ENCODE results near the gene GOLPH3. TPM values are rescaled to one million over a fixed set of nuclear protein-coding genes. Genes with fewer than 3 reads are reported as not detected.
"Not testable (repeated sequence)": the region's sequence is repeated elsewhere in the genome, so short reads cannot be mapped to it uniquely, and the experiment has no call there.

GOLPH3 gene
- total RNA-seq, 1 donor from 2014 or later = 80.5 TPM

- H3K4me1 ChIP-seq = no peaks in the 10 kb centered on the region
- H3K4me1 Mint-ChIP-seq = no peaks in the 10 kb centered on the region
- H3K4me3 ChIP-seq = no peak overlapping the region
- H3K27me3 Mint-ChIP-seq (ENCODE audit: insufficient read depth, low read depth) = no peaks in the 10 kb centered on the region
- no peak overlapping the region for H2AFZ ChIP-seq (replicated peaks)
- peaks cover 27% of the 10 kb centered on the region for H4K20me1 ChIP-seq (ENCODE audit: low read depth)
- no peak for DNase-seq (ENCODE audit: low spot score)
- H3K4me2 ChIP-seq = no peak overlapping the region
- H3K9me3 Mint-ChIP-seq = no peaks in the 10 kb centered on the region
- no peaks in the 10 kb centered on the region for H3F3A ChIP-seq (ENCODE audit: low read depth)
- H3K36me3 Mint-ChIP-seq = peaks cover 44% of the 10 kb centered on the region
- H3K27ac ChIP-seq = no peak overlapping the region
- peaks cover 26% of the 10 kb centered on the region for H3K36me3 ChIP-seq
- H3K9me3 ChIP-seq (ENCODE audit: low read depth) = no peaks in the 10 kb centered on the region
- peaks cover 54% of the 10 kb centered on the region for H3K79me2 ChIP-seq (ENCODE audit: low read depth)
- H3K4me3 Mint-ChIP-seq = no peak overlapping the region
- TF ChIP-seq EZH2 (IDR thresholded peaks at IDR 0.05) = no peak
- no peak for TF ChIP-seq EZH2phosphoT487 (IDR thresholded peaks at IDR 0.05)
- TF ChIP-seq CTCF (IDR thresholded peaks at IDR 0.05) = no peak
- H3K27ac Mint-ChIP-seq = no peak overlapping the region
- H3K9ac ChIP-seq = no peak overlapping the region
- no peaks in the 10 kb centered on the region for H3K27me3 ChIP-seq
Measured at GRCh38 chr5:32123889-32124676, 50.0 kb downstream of the GOLPH3 start.

DNA sequence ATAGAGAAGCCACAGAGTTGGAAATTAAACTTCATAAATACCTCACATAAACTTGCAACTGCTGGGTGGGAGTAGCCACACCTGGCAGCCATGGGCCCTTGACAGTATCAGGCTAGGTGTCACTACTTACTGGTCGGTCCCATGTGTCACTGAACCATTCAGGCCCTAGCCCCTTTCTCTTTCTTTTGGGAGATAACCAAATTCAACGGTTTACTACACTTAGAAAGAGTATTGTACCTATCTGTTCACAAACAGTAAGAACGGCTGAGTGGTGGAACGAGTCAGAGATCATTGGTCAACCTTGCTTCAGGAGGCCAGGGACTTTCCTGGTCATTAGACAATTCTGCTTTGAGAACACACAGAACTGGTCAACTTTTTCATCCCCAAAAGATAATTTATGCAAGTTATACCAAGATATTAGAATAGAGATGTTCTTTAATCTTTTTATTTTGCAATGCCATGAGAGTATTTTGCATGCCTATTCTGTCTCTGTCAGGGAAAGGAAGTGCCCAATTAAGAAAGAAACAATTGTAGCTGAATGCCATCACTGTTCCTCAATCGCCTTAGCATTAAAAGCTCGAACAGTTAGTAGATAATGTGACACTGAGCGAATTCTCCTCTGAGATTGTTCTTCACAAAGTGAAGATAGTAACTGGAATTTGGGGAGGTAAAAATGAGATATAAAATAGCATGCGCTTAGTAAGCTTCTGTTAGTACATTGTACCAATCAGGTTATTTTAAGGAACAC is 50.9 kb downstream of the GOLPH3 start:
- Mint-ChIP-seq H3K4me3 (no peak overlapping the region), H3K9me3 (no peaks in the 10 kb centered on the region), H3K4me1 (no peaks in the 10 kb centered on the region), H3K27me3 (ENCODE audit: insufficient read depth, low read depth) (no peaks in the 10 kb centered on the region), H3K27ac (no peak overlapping the region), H3K36me3 (peaks cover 41% of the 10 kb centered on the region)
- Histone ChIP-seq H2AFZ (replicated peaks) (no peak overlapping the region), H4K20me1 (ENCODE audit: low read depth) (peaks cover 21% of the 10 kb centered on the region), H3K4me3 (no peak overlapping the region), H3K4me1 (no peaks in the 10 kb centered on the region), H3K9ac (no peak overlapping the region), H3F3A (ENCODE audit: low read depth) (no peaks in the 10 kb centered on the region), H3K4me2 (no peak overlapping the region), H3K9me3 (ENCODE audit: low read depth) (no peaks in the 10 kb centered on the region), H3K36me3 (peaks cover 26% of the 10 kb centered on the region), H3K27ac (no peak overlapping the region), H3K27me3 (no peaks in the 10 kb centered on the region), H3K79me2 (ENCODE audit: low read depth) (peaks cover 47% of the 10 kb centered on the region)
- TF ChIP-seq EZH2 (IDR thresholded peaks at IDR 0.05) (no peak), CTCF (IDR thresholded peaks at IDR 0.05) (no peak), EZH2phosphoT487 (IDR thresholded peaks at IDR 0.05) (no peak)
- DNase-seq (ENCODE audit: low spot score) = no peak

GRCh38 chr5:32118922-32119321 is 55.2 kb downstream of the GOLPH3 start:
- not testable (repeated sequence) for H3K27me3 ChIP-seq; H3K9ac ChIP-seq; H3K4me3 Mint-ChIP-seq; H3K27me3 Mint-ChIP-seq (ENCODE audit: insufficient read depth, low read depth); H3K4me3 ChIP-seq; H3K27ac Mint-ChIP-seq; H3K4me2 ChIP-seq; H3K4me1 ChIP-seq; H2AFZ ChIP-seq (replicated peaks); H3F3A ChIP-seq (ENCODE audit: low read depth); H3K4me1 Mint-ChIP-seq; DNase-seq (ENCODE audit: low spot score); H3K9me3 Mint-ChIP-seq; H3K27ac ChIP-seq; H4K20me1 ChIP-seq (ENCODE audit: low read depth); H3K9me3 ChIP-seq (ENCODE audit: low read depth)
- peaks cover 47% of the 10 kb centered on the region for H3K79me2 ChIP-seq (ENCODE audit: low read depth)
- peaks cover 50% of the 10 kb centered on the region for H3K36me3 Mint-ChIP-seq
- H3K36me3 ChIP-seq = peaks cover 13% of the 10 kb centered on the region
